PFSK-1 (cell line): Measurements from ENCODE around the gene DIP2C.

Experiments used
- FOXP2 ChIP-seq: optimal IDR thresholded peaks from 2 replicates; pipeline ENCODE3; 2011; ENCODE audit warnings: borderline replicate concordance, control low read depth, inconsistent platforms; ENCODE audit not compliant: insufficient read depth; ENCODE audit errors: extremely low read length, extremely low read depth
- POLR2AphosphoS5 ChIP-seq: IDR thresholded peaks from 2 replicates; pipeline ENCODE4 v1.6.1; 2012; ENCODE audit warnings: low read depth, mild to moderate bottlenecking, control low read depth, low read length, moderate library complexity
- REST ChIP-seq, 2 experiments: IDR thresholded peaks; 2 replicates each; pipeline versions ENCODE4 v1.6.1 to v1.8.0; 2011 to 2012; ENCODE audit warnings: low read depth in 2 of 2, low read length in 2 of 2, control low read depth in 1 of 2, inconsistent platforms in 1 of 2, mild to moderate bottlenecking in 1 of 2, moderate library complexity in 1 of 2; ENCODE audit not compliant: insufficient read depth in 1 of 2
- SIN3A ChIP-seq: IDR thresholded peaks from 2 replicates; pipeline ENCODE4 v1.6.1; 2012; ENCODE audit warnings: mild to moderate bottlenecking, low read length, moderate library complexity, borderline replicate concordance; ENCODE audit not compliant: insufficient read depth
- TAF1 ChIP-seq: IDR thresholded peaks from 2 replicates; pipeline ENCODE4 v1.6.1; 2012; ENCODE audit warnings: low read length, control low read depth, borderline replicate concordance; ENCODE audit not compliant: insufficient read depth

The DIP2C gene

GRCh38 chr10:380313-380940 lies 309.0 kb downstream of the DIP2C start:
- TF ChIP-seq FOXP2 = no peak
- TF ChIP-seq SIN3A = no peak
- no peak for TF ChIP-seq REST (IDR thresholded peaks at IDR 0.05; ENCODE audit: insufficient read depth in 1 of 2, low read depth in 2 of 2, low read length in 2 of 2)
- no peak for TF ChIP-seq POLR2AphosphoS5
- TF ChIP-seq TAF1 = no peak

GRCh38 chr10:378930-379704 lies 310.4 kb downstream of the DIP2C start:
- TF ChIP-seq FOXP2 = no peak
- no peak for TF ChIP-seq REST (IDR thresholded peaks at IDR 0.05; ENCODE audit: insufficient read depth in 1 of 2, low read depth in 2 of 2, low read length in 2 of 2)
- no peak for TF ChIP-seq TAF1
- TF ChIP-seq SIN3A = no peak
- TF ChIP-seq POLR2AphosphoS5 = no peak

- TF ChIP-seq SIN3A (no peak), TAF1 (no peak), FOXP2 (no peak), REST (IDR thresholded peaks at IDR 0.05; ENCODE audit: insufficient read depth in 1 of 2, low read depth in 2 of 2, low read length in 2 of 2) (no peak), POLR2AphosphoS5 (no peak)
Observed at GRCh38 chr10:378230-378929, 311.1 kb downstream of the DIP2C start.

- TF ChIP-seq FOXP2 (no peak), REST (IDR thresholded peaks at IDR 0.05; ENCODE audit: insufficient read depth in 1 of 2, low read depth in 2 of 2, low read length in 2 of 2) (no peak), POLR2AphosphoS5 (no peak), SIN3A (no peak), TAF1 (no peak)
Observed at GRCh38 chr10:377228-377627, 312.2 kb downstream of the DIP2C start.
